SH-SY5Y (cell line): ENCODE data around the gene ENTPD2.

Source experiments
- GATA2 ChIP-seq: IDR thresholded peaks from 2 replicates; pipeline ENCODE4 v1.6.1; 2011; ENCODE audit warnings: mild to moderate bottlenecking, low read depth, low read length
- GATA3 ChIP-seq: IDR thresholded peaks from 2 replicates; pipeline ENCODE4 v1.6.1; 2011; ENCODE audit warnings: low read depth, mild to moderate bottlenecking, low read length, moderate library complexity

ENTPD2 gene

GRCh38 chr9:137063311-137064026 is 9.6 kb upstream of the ENTPD2 start:
- no peak for TF ChIP-seq GATA3
- TF ChIP-seq GATA2 = no peak

DNA sequence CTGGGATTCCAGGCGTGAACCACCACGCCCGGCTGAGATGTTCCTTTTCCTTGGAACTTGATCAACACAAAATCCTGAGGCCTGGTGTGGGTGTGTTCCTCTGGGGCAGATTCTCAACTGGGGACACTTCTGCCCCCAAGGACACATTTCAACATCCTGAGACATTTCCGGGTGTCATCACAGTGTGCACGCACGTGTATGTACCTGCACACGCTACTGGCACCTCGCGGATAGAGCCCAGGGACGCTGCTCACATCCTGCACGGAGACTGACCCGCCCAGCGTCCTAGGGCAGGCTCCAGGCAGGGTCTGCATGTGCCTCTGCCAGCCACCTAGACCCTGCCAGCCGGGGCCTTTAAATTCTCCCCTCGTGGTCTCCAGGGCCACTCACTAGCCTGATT is 8.5 kb upstream of the ENTPD2 start:
- TF ChIP-seq GATA3 (no peak), GATA2 (no peak)

- TF ChIP-seq GATA2 = no peak
- TF ChIP-seq GATA3 = no peak
Measured at GRCh38 chr9:137058521-137059234, 4.8 kb upstream of the ENTPD2 start.

GRCh38 chr9:137057545-137057944 is 3.7 kb upstream of the ENTPD2 start:
- TF ChIP-seq GATA3 (no peak), GATA2 (no peak)

DNA sequence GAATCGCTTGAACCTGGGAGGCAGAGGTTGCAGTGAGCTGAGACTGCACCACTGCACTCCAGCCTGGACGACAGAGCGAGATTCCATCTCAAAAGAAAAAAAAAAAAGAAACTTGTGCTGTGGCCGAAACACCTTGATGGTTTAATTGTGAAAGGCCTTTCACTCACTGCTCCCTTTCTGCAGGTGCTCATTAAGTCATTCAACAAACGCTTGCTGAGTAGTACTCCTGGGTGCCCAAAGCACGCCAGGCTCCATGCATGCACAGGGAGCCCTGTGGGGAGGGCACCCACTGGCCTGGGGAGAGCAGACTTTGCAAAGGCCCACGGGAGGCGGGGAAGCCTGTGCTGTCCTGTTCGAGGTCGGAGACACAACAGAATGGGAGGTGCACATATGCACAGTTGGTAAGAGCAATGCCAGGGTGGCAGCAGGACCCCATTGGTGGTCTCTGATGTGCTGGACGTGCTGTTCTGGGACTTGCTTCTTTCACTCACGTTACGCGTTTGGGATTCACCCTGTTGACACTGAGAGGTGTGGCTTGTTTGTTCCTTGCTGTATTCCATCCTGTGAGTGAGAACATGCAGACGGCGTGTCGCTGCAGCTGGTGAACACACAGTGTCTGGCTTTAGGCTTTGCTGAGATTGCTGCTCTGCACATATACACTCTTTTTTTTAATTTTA is 3.0 kb upstream of the ENTPD2 start:
- TF ChIP-seq GATA2 = no peak

DNA sequence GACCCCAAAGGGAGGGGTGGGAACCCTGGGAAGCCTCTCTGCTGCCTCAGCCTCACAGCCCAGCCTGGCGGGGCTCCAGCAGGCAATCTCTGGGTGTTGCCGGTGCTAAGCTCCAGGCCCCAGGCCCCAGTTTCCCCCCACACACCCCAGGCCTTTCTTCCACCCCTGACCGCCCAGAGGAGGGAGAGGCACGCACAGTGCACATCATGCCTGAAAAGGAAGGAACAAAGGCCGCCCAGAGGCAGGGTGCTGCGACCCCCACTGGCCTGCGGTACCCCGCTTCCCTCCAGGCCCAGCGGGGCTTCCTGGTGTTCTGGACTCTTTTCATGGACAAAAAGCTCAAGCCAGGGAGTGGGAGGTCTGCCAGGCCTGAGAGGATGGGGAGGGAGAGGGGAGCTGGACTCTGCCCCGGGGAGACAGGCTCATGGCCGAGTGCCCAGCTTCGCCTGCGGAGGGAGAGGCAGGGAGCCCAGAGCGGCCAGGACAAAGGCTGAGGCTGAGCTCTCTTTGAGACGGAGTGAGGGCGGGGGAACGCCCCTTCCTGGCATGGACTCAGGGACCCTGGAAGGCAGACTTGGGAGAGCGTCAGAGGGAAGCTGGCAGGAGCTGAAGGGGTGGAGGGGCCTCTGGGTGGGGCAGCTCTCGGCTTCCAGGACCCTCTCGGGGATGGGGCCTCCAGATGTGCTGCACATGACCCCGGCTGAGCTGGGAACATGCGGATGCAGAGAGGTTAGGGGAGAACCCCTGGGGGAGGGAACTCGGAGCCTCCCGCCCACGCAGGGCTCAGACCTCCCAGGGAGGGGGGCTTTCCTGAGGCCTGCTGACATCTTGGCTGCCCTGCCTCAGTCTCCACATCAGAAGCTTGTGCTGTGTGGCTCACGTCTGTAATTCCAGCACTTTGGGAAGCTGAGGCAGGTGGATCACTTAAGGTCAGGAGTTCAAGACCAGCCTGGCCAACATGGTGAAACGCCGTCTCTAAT is 1.8 kb upstream of the ENTPD2 start:
- TF ChIP-seq GATA2 (no peak), GATA3 (no peak)

DNA sequence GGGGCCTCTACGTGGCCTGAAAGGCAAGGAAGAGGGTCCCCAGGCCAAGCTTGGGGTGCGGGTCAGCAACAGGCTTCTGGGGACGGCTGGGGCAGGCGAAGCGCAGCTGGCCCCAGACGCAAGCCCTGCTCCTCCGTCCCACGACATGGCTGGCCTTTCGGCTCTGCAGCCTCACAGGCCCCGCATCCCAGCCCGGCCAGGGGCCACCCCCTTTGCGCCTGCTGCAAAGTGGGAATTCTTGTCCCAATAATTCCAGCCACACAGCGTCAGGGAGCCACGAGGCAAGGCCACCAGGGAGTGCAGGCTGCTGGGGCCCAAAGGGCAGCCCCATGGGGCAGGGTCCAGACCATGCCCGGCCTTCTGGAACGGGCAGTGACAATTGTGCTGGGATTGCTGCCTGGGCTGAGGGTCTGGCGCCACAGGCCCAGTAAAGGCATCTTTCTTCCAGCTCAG is 1.1 kb upstream of the ENTPD2 start:
- TF ChIP-seq GATA2 = no peak

GRCh38 chr9:137052998-137053943 is 590 bp downstream of the ENTPD2 start:
- TF ChIP-seq GATA3 = no peak
- TF ChIP-seq GATA2 = no peak

GRCh38 chr9:137052293-137052692 is 1.6 kb downstream of the ENTPD2 start:
- TF ChIP-seq GATA2 = no peak
- no peak for TF ChIP-seq GATA3

DNA sequence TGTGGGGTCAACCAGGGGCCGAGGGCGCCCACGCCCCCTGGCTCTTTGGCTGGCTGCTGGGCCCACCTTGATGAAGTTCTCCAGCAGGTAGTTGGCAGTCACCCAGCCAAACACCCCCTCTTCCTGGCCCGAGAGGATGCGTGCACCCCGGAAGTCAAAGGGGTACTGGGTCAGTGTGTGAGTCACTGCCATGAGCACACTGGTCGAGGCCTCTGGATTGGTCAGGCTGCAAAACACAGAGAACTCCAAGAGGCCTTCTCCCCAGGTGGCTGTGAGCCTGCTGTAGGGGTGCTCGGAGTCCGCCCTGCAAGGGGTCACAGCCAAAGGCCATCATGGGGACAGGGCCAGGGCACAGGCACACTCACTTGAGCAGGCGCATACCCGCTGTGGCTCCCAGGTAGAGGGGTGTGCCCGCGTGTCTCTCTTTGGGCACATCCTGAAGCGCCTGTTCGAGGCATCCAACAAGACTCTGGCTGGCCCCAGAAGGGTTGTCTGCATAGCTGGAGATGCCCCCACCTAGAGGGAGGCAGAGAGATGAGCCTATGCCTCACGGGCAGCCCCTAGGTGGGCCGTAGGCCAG is 2.6 kb downstream of the ENTPD2 start:
- TF ChIP-seq GATA2 (no peak), GATA3 (no peak)

DNA sequence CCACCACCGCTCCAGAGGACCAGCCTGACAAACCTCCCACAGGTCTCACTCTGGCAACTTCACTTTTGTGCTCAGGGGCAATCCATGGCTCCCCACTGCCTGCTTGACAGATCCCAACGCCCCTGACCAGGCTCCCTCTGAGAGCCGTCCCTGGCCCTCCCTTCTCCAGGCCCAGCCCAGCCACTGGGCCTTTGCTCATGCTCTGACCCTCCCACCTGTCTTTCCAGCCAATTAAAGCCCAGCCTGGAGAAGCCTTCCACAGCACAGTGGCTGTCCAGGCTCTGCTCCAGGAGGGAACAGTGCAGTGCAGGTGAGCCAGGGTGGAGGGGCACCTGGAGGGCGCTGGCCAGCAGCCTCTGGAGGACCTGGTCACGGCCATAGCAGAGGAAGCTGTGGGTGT is 3.3 kb downstream of the ENTPD2 start:
- TF ChIP-seq GATA2 = no peak
- TF ChIP-seq GATA3 = no peak

DNA sequence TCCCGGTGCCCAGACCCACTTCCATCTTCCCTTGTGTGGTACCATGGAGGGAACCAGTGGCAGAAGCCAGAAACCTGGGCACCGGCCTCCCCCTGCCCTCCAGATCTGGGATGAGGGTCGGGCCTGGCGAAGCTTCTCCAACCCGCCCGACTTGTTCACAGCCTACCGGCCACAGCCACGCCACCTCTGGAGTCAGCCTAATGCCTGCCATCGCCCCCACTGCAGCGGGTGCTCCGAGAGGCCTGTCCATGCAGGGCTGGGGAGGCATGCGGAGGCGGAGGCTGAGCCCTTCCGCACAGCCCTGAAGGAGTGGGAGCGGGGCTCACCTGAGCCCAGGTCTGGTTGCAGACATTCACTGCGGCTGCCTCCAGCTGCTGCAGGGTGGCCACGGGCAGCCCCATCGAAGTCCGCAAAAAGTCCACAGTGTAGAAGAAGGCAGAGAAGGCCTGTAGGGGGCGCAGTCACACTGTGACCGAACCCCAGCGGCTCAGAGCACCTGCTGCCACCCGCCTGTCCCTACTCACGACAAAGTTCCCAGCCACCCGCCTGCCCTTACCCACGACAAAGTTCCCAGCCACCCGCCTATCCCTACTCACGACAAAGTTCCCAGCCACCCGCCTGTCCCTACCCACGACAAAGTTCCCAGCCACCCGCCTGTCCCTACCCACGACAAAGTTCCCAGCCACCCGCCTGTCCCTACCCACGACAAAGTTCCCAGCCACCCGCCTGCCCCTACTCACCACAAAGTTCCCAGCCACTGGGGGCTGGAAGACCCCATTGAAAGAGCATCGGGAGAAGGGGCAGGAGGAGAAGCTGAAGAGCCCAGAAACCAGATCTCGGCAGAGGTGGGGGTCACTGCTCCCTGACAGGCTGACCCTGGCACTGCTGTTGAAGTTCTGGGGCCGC is 4.1 kb downstream of the ENTPD2 start:
- no peak for TF ChIP-seq GATA3
- no peak for TF ChIP-seq GATA2
